Mucosa of descending colon (tissue), 3 donors: ENCODE measurements around the gene FAP. TPM values are rescaled to one million over a fixed set of nuclear protein-coding genes. Genes with fewer than 3 reads are reported as not detected.

Source experiments
- ATAC-seq: fragments of 200-7000 bp; cut with Tn5 transposase; one replicate; pipeline ENCODE4 v1.9.1; 2020; ENCODE audit warnings: mild to moderate bottlenecking, moderate library complexity
- DNase-seq, 3 donors: peaks; one replicate each; pipeline ENCODE4 v3.0.0-alpha.2; 2020
- H3K36me3 ChIP-seq: fragments of 200-600 bp; one replicate; pipeline ENCODE4 v1.8.0; 2021; ENCODE audit warnings: low read depth, mild to moderate bottlenecking
- H3K4me1 ChIP-seq: fragments of 200-600 bp; one replicate; pipeline ENCODE4 v1.8.0; 2021; ENCODE audit warnings: low read depth, mild to moderate bottlenecking
- H3K4me3 ChIP-seq: fragments of 200-600 bp; one replicate; pipeline ENCODE4 v1.8.0; 2021; ENCODE audit warnings: mild to moderate bottlenecking
- H3K9me3 ChIP-seq: fragments of 200-600 bp; one replicate; pipeline ENCODE4 v1.8.0; 2021; ENCODE audit warnings: mild to moderate bottlenecking
- intact Hi-C, 2 donors: fragments of 100-400 bp; cut with DNase I in 1 of 2; cut with micrococcal nuclease in 1 of 2; formaldehyde crosslinking; loops; one replicate each; pipeline versions ENCODE4 v1.11.0 to v1.11.1; 2022; cut with DNase I, micrococcal nuclease
- total RNA-seq, 3 donors: library from RNA; stranded (reverse); fragmentation: NEBNext Ultra II Directional in 2 of 3; extraction: Animal tissue kit (Norgen Biotek cat#: 25700) in 2 of 3; gene quantifications; one replicate each; pipeline versions ENCODE4 v1.2.1 to v1.2.4, GENCODE V29; 2021 to 2023
- TF ChIP-seq, protein P1 (sequence below): fragments of 200-600 bp; IDR thresholded peaks from one replicate; pipeline ENCODE4 v1.8.0; 2022; ENCODE audit warnings: antibody characterized with exemption, mild to moderate bottlenecking
- donor health status: DM: no; HTN: no; CAD: no; lungs with moderate emphysema.
- donor health status: DM: no; HTN: no; CAD: no.
- donor health status: DM: no; HTN: yes; CAD: no.

The FAP gene
- total RNA-seq, 3 donors from 2014 or later = 0.20 to 4.0 (median 1.3) TPM

DNA sequence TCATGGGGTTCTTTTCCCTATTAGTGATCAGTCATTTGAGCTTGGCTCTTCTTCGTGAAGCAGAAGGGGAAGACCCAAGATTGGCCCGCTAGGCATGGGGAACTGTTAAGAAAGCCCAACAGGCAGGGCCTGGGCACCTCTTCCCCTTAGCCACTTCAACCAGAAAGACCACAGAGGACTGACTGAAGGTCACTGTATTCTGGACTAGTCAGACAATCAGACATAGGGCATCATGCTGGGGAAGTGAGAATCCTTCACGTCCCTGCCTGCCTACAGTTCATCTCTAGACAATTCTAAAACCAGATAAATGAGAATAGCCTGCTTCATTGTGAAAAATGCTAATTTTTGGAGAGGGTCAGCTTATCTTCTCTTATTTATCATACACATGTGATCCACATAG lies 28.1 kb downstream of the FAP start:
- no peak overlapping the region for H3K4me3 ChIP-seq
- no peaks in the 10 kb centered on the region for H3K9me3 ChIP-seq
- ATAC-seq = no peak
- no peaks in the 10 kb centered on the region for H3K36me3 ChIP-seq
- DNase-seq = no peak
- TF ChIP-seq, protein P1, sequence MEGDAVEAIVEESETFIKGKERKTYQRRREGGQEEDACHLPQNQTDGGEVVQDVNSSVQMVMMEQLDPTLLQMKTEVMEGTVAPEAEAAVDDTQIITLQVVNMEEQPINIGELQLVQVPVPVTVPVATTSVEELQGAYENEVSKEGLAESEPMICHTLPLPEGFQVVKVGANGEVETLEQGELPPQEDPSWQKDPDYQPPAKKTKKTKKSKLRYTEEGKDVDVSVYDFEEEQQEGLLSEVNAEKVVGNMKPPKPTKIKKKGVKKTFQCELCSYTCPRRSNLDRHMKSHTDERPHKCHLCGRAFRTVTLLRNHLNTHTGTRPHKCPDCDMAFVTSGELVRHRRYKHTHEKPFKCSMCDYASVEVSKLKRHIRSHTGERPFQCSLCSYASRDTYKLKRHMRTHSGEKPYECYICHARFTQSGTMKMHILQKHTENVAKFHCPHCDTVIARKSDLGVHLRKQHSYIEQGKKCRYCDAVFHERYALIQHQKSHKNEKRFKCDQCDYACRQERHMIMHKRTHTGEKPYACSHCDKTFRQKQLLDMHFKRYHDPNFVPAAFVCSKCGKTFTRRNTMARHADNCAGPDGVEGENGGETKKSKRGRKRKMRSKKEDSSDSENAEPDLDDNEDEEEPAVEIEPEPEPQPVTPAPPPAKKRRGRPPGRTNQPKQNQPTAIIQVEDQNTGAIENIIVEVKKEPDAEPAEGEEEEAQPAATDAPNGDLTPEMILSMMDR = no peak
- H3K4me1 ChIP-seq = no peaks in the 10 kb centered on the region
- intact Hi-C loops = no loop called here

DNA sequence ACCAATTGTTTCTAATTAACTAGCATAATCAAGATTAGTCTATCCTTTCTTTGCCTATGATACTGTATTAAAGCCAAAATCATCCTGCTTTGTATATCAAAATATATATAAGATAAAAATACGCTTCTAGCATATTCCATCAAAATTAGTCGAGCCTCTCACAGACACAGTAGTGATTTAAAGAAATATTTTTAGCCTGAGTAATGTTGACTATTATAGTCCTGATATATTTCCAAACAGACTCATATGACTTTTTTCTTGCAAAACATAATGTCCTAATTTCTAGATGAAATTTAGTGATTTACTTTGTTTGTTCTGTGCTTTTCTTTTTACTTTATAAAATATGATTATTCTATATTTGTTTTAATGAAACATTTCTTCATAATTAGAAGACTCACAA lies 30.9 kb downstream of the FAP start:
- DNase-seq (no peak), ATAC-seq (no peak)
- H3K9me3 ChIP-seq = no peaks in the 10 kb centered on the region
- intact Hi-C loops = no loop called here
- no peaks in the 10 kb centered on the region for H3K36me3 ChIP-seq
- no peaks in the 10 kb centered on the region for H3K4me1 ChIP-seq
- TF ChIP-seq, protein P1 = no peak
- no peak overlapping the region for H3K4me3 ChIP-seq

- no peaks in the 10 kb centered on the region for H3K4me1 ChIP-seq
- no peak for ATAC-seq
Observed at GRCh38 chr2:162211732-162212131, 31.5 kb downstream of the FAP start.

DNA sequence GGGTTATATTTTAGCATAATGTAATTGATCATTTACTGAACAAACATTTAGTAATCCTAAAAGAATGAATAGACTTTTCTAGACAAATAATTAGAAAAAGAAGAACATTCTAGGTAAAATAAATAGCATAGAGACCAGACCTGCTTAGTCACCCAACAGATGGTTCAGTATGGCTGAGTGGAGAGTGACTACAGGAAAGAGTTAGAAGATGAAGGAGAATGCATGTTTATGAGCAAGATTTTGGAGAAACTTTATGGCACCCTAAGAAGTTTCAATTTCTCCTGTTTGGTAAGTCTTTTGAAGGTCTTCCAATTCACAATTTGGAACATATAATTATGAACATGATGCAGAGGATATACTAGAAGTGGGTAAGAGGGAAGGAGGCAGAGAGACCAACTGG lies 32.9 kb downstream of the FAP start:
- no peak for ATAC-seq
- intact Hi-C loops = no loop called here

More at GRCh38 chr2:162211732-162212131, 31.5 kb downstream of the FAP start:
- Histone ChIP-seq H3K9me3 (no peaks in the 10 kb centered on the region), H3K4me3 (no peak overlapping the region), H3K36me3 (no peaks in the 10 kb centered on the region)
- TF ChIP-seq, protein P1 = no peak
- no peak for DNase-seq
- intact Hi-C loops = no loop called here

GRCh38 chr2:162202203-162202602 lies 41.0 kb downstream of the FAP start:
- no peaks in the 10 kb centered on the region for H3K9me3 ChIP-seq
- DNase-seq = no peak
- intact Hi-C loops = no loop called here
- ATAC-seq = no peak
- no peaks in the 10 kb centered on the region for H3K36me3 ChIP-seq
- H3K4me3 ChIP-seq = no peak overlapping the region
- no peaks in the 10 kb centered on the region for H3K4me1 ChIP-seq
- TF ChIP-seq, protein P1 = no peak

More for the DNA sequence above, 32.9 kb downstream of the FAP start:
- Histone ChIP-seq H3K36me3 (no peaks in the 10 kb centered on the region), H3K4me3 (no peak overlapping the region), H3K9me3 (no peaks in the 10 kb centered on the region), H3K4me1 (no peaks in the 10 kb centered on the region)
- TF ChIP-seq, protein P1 = no peak
- no peak for DNase-seq

- Histone ChIP-seq H3K4me3 (no peak overlapping the region), H3K9me3 (no peaks in the 10 kb centered on the region), H3K36me3 (no peaks in the 10 kb centered on the region), H3K4me1 (no peaks in the 10 kb centered on the region)
- intact Hi-C loops = no loop called here
- DNase-seq (no peak), ATAC-seq (no peak)
- TF ChIP-seq, protein P1 = no peak
Observed at GRCh38 chr2:162200636-162201035, 42.6 kb downstream of the FAP start.
